ENCODE data around the gene S1PR5. TPM values are rescaled to one million over a fixed set of nuclear protein-coding genes. Genes with fewer than 3 reads are reported as not detected.

The S1PR5 gene
- total and polyA plus RNA-seq, 9 of the 15 experiments (the other 6 are each of a cell fraction or from before 2014, with no cell fraction given), result 0.03 to 0.54 (median 0.35) TPM; not detected in 4

DNA sequence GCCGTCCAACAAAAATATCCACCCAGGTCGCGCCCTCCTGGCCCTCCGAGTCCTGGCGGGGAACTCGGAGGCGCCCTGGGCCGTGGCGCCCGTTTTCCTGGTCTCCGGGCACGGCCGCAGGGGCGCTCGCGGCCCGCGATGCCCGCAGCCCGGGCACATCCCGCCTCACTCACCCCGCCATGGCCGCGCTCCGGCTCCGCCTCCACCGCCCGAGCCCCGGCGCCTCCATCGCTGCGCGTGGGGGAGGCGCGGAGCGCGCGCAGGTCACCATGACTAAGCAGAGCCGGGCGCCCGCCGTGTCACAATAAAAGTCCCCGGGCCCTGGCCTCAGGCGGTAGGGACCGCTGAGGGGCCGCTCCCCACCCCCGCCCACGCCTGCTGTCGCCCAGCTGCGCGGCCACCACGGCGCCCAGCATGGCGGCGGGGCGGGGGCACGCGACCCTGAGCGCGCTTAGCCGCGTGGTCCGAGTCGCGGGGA lies 14.7 kb downstream of the S1PR5 start (continued):
- TF ChIP-seq, protein P1, sequence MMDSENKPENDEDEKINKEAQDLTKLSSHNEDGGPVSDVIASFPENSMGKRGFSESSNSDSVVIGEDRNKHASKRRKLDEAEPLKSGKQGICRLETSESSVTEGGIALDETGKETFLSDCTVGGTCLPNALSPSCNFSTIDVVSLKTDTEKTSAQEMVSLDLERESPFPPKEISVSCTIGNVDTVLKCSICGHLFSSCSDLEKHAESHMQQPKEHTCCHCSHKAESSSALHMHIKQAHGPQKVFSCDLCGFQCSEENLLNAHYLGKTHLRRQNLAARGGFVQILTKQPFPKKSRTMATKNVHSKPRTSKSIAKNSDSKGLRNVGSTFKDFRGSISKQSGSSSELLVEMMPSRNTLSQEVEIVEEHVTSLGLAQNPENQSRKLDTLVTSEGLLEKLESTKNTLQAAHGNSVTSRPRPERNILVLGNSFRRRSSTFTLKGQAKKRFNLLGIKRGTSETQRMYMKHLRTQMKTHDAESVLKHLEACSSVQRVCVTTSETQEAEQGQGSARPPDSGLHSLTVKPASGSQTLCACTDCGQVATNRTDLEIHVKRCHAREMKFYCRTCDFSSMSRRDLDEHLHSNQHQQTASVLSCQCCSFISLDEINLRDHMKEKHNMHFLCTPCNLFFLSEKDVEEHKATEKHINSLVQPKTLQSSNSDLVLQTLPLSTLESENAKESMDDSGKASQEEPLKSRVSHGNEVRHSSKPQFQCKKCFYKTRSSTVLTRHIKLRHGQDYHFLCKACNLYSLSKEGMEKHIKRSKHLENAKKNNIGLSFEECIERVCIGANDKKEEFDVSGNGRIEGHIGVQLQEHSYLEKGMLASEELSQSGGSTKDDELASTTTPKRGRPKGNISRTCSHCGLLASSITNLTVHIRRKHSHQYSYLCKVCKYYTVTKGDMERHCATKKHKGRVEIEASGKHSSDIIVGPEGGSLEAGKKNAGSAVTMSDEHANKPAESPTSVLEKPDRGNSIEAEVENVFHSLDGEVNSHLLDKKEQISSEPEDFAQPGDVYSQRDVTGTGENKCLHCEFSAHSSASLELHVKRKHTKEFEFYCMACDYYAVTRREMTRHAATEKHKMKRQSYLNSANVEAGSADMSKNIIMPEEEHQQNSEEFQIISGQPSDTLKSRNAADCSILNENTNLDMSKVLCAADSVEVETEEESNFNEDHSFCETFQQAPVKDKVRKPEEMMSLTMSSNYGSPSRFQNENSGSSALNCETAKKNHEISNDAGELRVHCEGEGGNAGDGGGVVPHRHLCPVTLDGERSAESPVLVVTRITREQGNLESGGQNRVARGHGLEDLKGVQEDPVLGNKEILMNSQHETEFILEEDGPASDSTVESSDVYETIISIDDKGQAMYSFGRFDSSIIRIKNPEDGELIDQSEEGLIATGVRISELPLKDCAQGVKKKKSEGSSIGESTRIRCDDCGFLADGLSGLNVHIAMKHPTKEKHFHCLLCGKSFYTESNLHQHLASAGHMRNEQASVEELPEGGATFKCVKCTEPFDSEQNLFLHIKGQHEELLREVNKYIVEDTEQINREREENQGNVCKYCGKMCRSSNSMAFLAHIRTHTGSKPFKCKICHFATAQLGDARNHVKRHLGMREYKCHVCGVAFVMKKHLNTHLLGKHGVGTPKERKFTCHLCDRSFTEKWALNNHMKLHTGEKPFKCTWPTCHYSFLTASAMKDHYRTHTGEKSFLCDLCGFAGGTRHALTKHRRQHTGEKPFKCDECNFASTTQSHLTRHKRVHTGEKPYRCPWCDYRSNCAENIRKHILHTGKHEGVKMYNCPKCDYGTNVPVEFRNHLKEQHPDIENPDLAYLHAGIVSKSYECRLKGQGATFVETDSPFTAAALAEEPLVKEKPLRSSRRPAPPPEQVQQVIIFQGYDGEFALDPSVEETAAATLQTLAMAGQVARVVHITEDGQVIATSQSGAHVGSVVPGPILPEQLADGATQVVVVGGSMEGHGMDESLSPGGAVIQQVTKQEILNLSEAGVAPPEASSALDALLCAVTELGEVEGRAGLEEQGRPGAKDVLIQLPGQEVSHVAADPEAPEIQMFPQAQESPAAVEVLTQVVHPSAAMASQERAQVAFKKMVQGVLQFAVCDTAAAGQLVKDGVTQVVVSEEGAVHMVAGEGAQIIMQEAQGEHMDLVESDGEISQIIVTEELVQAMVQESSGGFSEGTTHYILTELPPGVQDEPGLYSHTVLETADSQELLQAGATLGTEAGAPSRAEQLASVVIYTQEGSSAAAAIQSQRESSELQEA (IDR thresholded peaks at IDR 0.05; ENCODE audit: low read depth), result no peak
- TF ChIP-seq, protein P2, sequence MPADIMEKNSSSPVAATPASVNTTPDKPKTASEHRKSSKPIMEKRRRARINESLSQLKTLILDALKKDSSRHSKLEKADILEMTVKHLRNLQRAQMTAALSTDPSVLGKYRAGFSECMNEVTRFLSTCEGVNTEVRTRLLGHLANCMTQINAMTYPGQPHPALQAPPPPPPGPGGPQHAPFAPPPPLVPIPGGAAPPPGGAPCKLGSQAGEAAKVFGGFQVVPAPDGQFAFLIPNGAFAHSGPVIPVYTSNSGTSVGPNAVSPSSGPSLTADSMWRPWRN (IDR thresholded peaks at IDR 0.05; ENCODE audit: low read depth), result no peak
- no peak for TF ChIP-seq NFE2L1 (tag; IDR thresholded peaks at IDR 0.05; ENCODE audit: borderline replicate concordance, low read depth)
- TF ChIP-seq CBX3 (IDR thresholded peaks at IDR 0.05; ENCODE audit: borderline replicate concordance in 1 of 2, low read length in 2 of 2), result no peak
- no peak for TF ChIP-seq ADNP (tag; IDR thresholded peaks at IDR 0.05)
- peak; percentile 97 for TF ChIP-seq RB1 (IDR thresholded peaks at IDR 0.05; ENCODE audit: low read depth)
- no peak for TF ChIP-seq PTBP1 (IDR thresholded peaks at IDR 0.05; ENCODE audit: low read depth, low read length)
- TF ChIP-seq ZNF174 (CRISPR knock-in tag; IDR thresholded peaks at IDR 0.05), result no peak
- no peak for TF ChIP-seq ZNF561 (CRISPR knock-in tag; conservative IDR thresholded peaks at IDR 0.05)
- TF ChIP-seq RNF2 (IDR thresholded peaks at IDR 0.05), result peak; percentile 77; the same call in 1 of the 2 replicates
- TF ChIP-seq STAG1 (CRISPR knock-in tag; IDR thresholded peaks at IDR 0.05; ENCODE audit: borderline replicate concordance), result no peak
- 0 out of 2 replicates have a peak, but pooled peaks have one; percentile 39 for TF ChIP-seq FOXJ2 (tag; IDR thresholded peaks at IDR 0.05)
- TF ChIP-seq, protein P3, sequence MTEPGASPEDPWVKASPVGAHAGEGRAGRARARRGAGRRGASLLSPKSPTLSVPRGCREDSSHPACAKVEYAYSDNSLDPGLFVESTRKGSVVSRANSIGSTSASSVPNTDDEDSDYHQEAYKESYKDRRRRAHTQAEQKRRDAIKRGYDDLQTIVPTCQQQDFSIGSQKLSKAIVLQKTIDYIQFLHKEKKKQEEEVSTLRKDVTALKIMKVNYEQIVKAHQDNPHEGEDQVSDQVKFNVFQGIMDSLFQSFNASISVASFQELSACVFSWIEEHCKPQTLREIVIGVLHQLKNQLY (CRISPR knock-in tag; conservative IDR thresholded peaks at IDR 0.05), result peak in 1 of 2 experiments; percentile 76; a peak in 1 of 4 replicates
- TF ChIP-seq ASH1L (IDR thresholded peaks at IDR 0.05; ENCODE audit: borderline replicate concordance, low read depth, partially characterized antibody), result no peak
- no peak for TF ChIP-seq RBM14 (IDR thresholded peaks at IDR 0.05; ENCODE audit: borderline replicate concordance, insufficient read depth, low read depth, low read length)
- peak; percentile 70 for TF ChIP-seq NCOR1 (IDR thresholded peaks at IDR 0.05)
- no peak for TF ChIP-seq ARNT (IDR thresholded peaks at IDR 0.05)

Measured in K562 (cell line).